Activated B cell treated with CpG ODN at 0.5 μM for 24 hours (primary cell): ENCODE results near the gene COL4A1. TPM values are rescaled to one million over a fixed set of nuclear protein-coding genes. Genes with fewer than 3 reads are reported as not detected.

Source experiments
- ATAC-seq: fragments of 200-7000 bp; cut with Tn5 transposase; one replicate; pipeline ENCODE4 v1.10.0; 2021; ENCODE audit warnings: low read depth, mild to moderate bottlenecking, moderate library complexity
- CTCF ChIA-PET: fragments of 350-600 bp; sonication (Branson Sonifier 250); formaldehyde crosslinking; loops from one replicate; lab custom pipeline; 2021; ENCODE audit warnings: antibody characterized with exemption; lab: Charles Lee
- POLR2A ChIA-PET: fragments of 350-600 bp; sonication (Branson Sonifier 250); formaldehyde crosslinking; loops from one replicate; lab custom pipeline; 2021; ENCODE audit warnings: antibody characterized with exemption; lab: Charles Lee
- DNase-seq: peaks from one replicate; pipeline ENCODE4 v3.0.0; 2022
- H3K27ac Mint-ChIP-seq: one replicate; pipeline ENCODE4 v1.8.0; 2020; ENCODE audit warnings: mixed read lengths
- H3K27me3 Mint-ChIP-seq: one replicate; pipeline ENCODE4 v1.8.0; 2021; ENCODE audit warnings: mixed read lengths
- H3K36me3 Mint-ChIP-seq: one replicate; pipeline ENCODE4 v1.8.0; 2021; ENCODE audit warnings: low read depth, mixed read lengths
- H3K4me1 Mint-ChIP-seq: one replicate; pipeline ENCODE4 v1.8.0; 2021; ENCODE audit warnings: mixed read lengths
- H3K4me3 Mint-ChIP-seq: one replicate; pipeline ENCODE4 v1.8.0; 2020; ENCODE audit warnings: mild to moderate bottlenecking, mixed read lengths
- H3K9me3 Mint-ChIP-seq: one replicate; pipeline ENCODE4 v1.8.0; 2020; ENCODE audit warnings: mixed read lengths
- CTCF ChIP-seq: fragments of 200-600 bp; IDR thresholded peaks from one replicate; pipeline ENCODE4 v1.8.0; 2022; ENCODE audit warnings: antibody characterized with exemption, mild to moderate bottlenecking
- intact Hi-C: fragments of 100-400 bp; cut with micrococcal nuclease; formaldehyde crosslinking; loops from one replicate; pipeline ENCODE4 v1.15.1; 2024
- total RNA-seq: library from RNA; stranded (reverse); gene quantifications from 2 replicates; pipeline ENCODE4 v1.2.3, GENCODE V29; 2022

The COL4A1 gene
- total RNA-seq, 1 donor from 2014 or later = not detected

GRCh38 chr13:110228936-110229904 is 77.7 kb downstream of the COL4A1 start:
- no peak for ATAC-seq
- no peak overlapping the region for H3K4me3 Mint-ChIP-seq
- TF ChIP-seq CTCF = no peak
- no peak for DNase-seq
- intact Hi-C loops = no loop called here
- H3K27me3 Mint-ChIP-seq = peaks cover 14% of the 10 kb centered on the region
- H3K9me3 Mint-ChIP-seq = no peaks in the 10 kb centered on the region
- ChIA-PET POLR2A (no interaction called here), CTCF (no interaction called here)
- H3K36me3 Mint-ChIP-seq = no peaks in the 10 kb centered on the region
- no peak overlapping the region for H3K27ac Mint-ChIP-seq
- H3K4me1 Mint-ChIP-seq = no peaks in the 10 kb centered on the region

DNA sequence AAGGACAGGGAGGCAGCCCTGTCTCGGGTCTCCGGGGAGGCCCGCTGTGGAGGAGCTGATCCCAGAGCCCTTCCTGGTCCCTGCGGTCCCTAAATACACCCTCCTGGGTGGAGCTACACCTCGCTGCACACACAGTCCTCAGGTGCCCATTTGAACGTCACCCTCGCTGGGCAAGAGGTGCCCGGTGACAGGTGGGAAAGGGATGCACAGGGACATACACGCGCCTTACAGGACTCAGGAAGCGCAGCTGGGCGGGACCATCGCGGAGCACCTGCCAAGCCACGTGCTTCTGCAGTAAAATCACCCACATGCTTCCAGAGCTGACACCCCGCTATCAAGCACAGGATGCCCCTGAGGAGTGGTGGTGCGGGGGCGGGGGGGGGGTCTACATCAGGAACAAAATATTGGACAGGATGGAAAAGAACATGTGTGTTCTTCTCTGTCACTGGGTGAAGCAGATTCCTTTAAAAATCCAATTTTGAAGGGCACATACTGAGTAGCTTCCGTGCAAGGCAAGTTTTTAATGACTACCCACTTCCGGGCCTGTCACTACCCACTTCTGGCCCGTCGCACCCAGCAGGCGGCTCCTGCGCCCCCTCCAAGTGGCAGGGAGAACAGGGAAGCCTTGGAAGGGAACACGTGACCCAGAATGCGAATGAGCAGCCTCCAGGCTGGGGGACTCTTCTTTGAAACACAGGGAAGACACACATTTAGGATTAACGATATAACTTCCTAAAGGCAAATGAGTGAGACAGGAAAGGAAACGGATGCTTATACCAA is 78.9 kb downstream of the COL4A1 start:
- ATAC-seq (no peak), DNase-seq (no peak)
- Mint-ChIP-seq H3K9me3 (no peaks in the 10 kb centered on the region), H3K27me3 (peaks cover 7% of the 10 kb centered on the region), H3K27ac (no peak overlapping the region), H3K4me1 (no peaks in the 10 kb centered on the region), H3K4me3 (no peak overlapping the region), H3K36me3 (no peaks in the 10 kb centered on the region)
- TF ChIP-seq CTCF = no peak
- intact Hi-C loops = no loop called here
- CTCF ChIA-PET = no interaction called here
- POLR2A ChIA-PET = no interaction called here

DNA sequence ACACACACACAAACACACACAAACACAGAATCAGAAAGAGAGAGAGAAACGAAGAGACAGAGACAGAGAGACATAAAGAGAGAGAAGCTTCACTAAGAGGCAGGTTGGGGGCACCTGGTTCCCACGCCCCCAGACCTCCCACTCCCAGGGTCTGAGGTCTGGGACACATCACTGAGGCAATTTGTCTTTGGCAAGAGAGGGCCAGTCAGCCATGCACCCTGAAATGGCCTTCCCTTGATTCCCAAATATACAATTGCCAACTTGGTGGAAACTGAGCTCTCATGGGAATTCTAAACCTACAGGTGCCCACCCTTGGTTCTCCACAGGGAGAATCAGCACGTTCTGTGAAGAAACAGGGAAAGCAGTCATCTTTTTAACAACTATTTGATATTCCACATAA is 79.5 kb downstream of the COL4A1 start:
- H3K27me3 Mint-ChIP-seq = peaks cover 6% of the 10 kb centered on the region
- intact Hi-C loops = no loop called here
- H3K27ac Mint-ChIP-seq = no peak overlapping the region
- no peaks in the 10 kb centered on the region for H3K9me3 Mint-ChIP-seq
- H3K4me3 Mint-ChIP-seq = no peak overlapping the region
- ChIA-PET CTCF (no interaction called here), POLR2A (no interaction called here)
- no peak for DNase-seq
- ATAC-seq = no peak
- no peaks in the 10 kb centered on the region for H3K36me3 Mint-ChIP-seq
- TF ChIP-seq CTCF = no peak
- H3K4me1 Mint-ChIP-seq = no peaks in the 10 kb centered on the region

DNA sequence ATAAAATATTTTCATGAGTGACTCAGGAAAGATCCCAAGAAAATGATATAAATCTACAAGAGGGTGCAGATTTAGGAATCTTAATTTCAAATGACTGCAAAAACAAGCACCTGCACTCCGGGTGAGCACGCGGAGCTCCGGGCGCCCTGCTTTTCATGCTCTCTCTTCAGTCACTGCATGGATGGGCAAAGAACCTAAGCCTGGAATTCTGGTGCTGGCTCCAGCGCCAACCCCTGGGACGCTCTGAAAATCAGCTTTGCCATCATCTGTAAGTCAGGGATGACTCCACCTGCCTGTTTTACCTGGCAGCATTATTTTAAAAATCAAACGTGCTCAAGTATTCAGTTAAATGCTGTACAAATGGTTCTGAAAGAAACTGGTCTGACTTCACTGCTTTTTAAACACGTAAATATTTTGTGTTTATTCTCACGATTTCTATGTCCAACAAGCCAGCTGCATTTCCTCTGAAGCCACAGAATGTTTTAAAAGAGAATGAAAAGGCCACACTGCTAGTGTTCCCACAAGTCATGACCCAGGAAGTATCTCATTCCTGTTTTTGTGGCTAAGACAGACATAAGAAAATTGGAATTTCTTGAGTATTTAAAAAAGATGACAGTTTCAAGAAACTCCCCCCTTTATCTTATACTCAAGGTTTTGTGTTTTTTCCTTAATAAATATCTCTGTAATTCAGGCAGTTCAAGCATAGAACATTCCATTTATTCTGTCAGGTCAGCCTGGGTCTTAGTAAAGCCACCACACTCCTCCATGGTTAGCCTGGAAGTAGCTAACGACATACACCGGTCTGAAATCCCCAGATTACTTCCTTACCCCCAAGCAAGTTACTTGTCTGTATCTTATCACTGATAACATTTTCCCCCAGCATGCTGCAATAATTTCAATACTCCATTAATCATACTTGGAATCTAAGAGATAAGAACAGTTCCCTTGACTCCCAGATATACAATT is 81.1 kb downstream of the COL4A1 start:
- ChIA-PET CTCF (no interaction called here), POLR2A (no interaction called here)
- no peak overlapping the region for H3K4me3 Mint-ChIP-seq
- TF ChIP-seq CTCF = no peak
- no peak for ATAC-seq
- DNase-seq = no peak
- H3K4me1 Mint-ChIP-seq = no peaks in the 10 kb centered on the region
- no peak overlapping the region for H3K27ac Mint-ChIP-seq
- intact Hi-C loops = no loop called here
- peaks cover 5% of the 10 kb centered on the region for H3K27me3 Mint-ChIP-seq
- no peaks in the 10 kb centered on the region for H3K9me3 Mint-ChIP-seq
- no peaks in the 10 kb centered on the region for H3K36me3 Mint-ChIP-seq
